ENCODE results near the gene ELL.
A peak's percentile ranks its signal among the peaks of the same experiment; 100 is the strongest.

ELL gene

DNA sequence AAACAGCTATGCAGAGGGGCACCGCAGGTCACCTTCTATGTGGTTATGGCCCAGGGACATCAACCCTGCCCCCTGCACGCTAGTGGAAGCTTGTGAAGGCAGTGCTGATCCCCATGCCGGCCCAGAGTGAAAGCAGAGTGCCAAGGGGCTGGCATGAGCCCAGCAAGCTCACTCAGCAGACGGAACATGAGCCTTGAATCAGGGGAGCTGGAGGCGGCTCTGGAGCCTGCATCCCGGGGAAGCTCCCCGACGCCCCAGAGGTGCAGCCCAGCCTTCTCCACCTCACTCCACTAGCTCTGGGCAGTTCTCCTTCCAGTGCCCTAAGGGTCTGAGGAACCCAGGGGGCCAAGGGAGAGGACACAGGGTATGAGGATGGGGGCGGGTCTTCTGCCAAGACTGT is 64.9 kb downstream of the ELL start:
- POLR2A ChIA-PET: no interaction called here
- CTCF ChIA-PET: interaction anchor here (1.0 to 1.7 kb wide), 3 partner anchors 10 to 21 kb away, joined by 3 to 15 read pairs (median 4); no protein-coding TSS in a partner anchor
- DNase-seq (ENCODE audit: extremely low spot score): no peak
- TF ChIP-seq, protein P1, sequence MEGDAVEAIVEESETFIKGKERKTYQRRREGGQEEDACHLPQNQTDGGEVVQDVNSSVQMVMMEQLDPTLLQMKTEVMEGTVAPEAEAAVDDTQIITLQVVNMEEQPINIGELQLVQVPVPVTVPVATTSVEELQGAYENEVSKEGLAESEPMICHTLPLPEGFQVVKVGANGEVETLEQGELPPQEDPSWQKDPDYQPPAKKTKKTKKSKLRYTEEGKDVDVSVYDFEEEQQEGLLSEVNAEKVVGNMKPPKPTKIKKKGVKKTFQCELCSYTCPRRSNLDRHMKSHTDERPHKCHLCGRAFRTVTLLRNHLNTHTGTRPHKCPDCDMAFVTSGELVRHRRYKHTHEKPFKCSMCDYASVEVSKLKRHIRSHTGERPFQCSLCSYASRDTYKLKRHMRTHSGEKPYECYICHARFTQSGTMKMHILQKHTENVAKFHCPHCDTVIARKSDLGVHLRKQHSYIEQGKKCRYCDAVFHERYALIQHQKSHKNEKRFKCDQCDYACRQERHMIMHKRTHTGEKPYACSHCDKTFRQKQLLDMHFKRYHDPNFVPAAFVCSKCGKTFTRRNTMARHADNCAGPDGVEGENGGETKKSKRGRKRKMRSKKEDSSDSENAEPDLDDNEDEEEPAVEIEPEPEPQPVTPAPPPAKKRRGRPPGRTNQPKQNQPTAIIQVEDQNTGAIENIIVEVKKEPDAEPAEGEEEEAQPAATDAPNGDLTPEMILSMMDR (IDR thresholded peaks at IDR 0.05; ENCODE audit: control extremely low read depth, extremely low read depth, low read depth, missing control alignments): no peak

DNA sequence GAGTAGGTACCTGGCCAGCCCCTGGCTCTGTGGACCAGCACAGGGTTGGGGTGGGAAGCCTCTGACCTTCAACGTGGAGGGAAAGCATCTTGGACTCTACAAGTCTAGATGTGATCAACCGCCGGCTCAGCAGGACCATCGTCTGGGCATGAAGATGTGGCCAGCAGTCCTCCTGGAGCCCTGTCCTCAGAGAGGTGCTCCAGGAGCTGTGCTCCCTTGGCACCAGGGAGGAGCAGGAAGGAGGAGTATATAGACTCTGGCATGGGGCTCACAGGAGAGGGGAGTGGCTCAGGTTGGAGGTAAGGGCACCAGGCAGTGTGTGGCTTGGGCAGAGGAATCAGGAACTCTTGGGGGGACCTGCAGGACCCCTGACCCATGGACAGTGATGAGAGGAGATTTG is 65.6 kb downstream of the ELL start:
- TF ChIP-seq, protein P1 (IDR thresholded peaks at IDR 0.05; ENCODE audit: control extremely low read depth, extremely low read depth, low read depth, missing control alignments): no peak
- ChIA-PET CTCF (interaction anchor here (1.7 kb wide), 1 partner anchor 13 kb away, joined by 15 read pairs; no protein-coding TSS in a partner anchor), POLR2A (no interaction called here)
- DNase-seq (ENCODE audit: extremely low spot score): no peak

DNA sequence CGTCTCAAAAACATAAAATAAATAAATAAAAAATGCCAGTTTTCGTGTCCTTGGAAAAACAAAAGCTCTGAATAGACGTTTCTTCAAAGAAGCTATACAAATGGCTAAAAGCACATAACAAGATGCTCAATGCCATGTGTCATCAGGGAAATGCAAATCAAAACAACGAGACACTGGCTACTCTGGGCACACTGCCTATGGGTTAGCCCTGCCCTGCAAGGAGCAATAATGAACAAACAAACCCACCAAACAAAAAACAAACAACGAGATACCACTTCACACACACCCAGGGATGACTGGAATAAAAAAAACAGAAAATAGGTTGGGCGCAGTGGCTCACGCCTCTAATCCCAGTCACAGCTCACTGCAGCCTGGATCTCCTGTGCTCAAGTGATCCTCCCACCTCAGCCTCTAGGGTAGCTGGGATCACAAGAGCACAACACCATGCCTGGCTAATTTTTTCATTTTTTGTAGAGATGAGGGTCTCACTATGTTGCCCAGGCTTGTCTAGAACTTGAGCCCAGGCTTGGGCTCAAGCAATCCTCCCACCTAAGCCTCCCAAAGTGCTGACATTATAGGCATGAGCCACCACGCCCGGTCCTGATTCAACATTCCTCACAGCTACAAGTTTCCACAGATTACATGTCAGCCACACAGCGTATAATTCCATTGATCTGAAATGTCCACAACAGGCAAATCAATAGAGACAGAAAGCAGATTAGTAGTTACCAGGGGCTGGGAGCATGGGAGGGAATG is 68.4 kb downstream of the ELL start:
- ChIA-PET POLR2A (no interaction called here), CTCF (interaction anchor here (1.3 to 5.0 kb wide), 4 partner anchors 8 to 135 kb away, joined by 3 to 59 read pairs (median 4); partner anchors contain the start of gene REX1BD)
- TF ChIP-seq, protein P1 (IDR thresholded peaks at IDR 0.05; ENCODE audit: control extremely low read depth, extremely low read depth, low read depth, missing control alignments): no peak
- DNase-seq (ENCODE audit: extremely low spot score): no peak

DNA sequence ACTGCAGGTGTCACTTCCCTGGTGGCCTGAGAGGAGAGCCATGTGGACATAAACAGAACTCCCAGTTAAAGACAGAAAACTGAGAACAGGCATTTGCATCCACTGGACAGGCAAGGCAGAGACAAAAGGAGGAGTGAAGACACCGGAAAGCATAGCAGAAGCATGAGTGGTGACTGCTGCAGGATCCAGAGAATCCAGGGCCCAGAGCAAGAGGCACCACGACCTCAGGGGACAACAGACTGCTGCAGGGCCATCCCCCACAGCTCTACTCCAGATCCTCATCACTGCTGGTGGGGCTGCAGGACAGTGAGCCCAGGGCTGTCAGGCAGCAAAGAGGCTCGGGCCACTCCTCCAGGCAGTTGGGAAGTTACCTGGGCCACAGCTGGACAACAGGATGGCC is 69.5 kb downstream of the ELL start:
- no peak for DNase-seq (ENCODE audit: extremely low spot score)
- CTCF ChIA-PET: interaction anchor here (0.9 to 5.0 kb wide), 7 partner anchors 9 to 395 kb away, joined by 3 to 59 read pairs (median 3); no protein-coding TSS in a partner anchor
- TF ChIP-seq, protein P1 (IDR thresholded peaks at IDR 0.05; ENCODE audit: control extremely low read depth, extremely low read depth, low read depth, missing control alignments): no peak
- POLR2A ChIA-PET: no interaction called here

DNA sequence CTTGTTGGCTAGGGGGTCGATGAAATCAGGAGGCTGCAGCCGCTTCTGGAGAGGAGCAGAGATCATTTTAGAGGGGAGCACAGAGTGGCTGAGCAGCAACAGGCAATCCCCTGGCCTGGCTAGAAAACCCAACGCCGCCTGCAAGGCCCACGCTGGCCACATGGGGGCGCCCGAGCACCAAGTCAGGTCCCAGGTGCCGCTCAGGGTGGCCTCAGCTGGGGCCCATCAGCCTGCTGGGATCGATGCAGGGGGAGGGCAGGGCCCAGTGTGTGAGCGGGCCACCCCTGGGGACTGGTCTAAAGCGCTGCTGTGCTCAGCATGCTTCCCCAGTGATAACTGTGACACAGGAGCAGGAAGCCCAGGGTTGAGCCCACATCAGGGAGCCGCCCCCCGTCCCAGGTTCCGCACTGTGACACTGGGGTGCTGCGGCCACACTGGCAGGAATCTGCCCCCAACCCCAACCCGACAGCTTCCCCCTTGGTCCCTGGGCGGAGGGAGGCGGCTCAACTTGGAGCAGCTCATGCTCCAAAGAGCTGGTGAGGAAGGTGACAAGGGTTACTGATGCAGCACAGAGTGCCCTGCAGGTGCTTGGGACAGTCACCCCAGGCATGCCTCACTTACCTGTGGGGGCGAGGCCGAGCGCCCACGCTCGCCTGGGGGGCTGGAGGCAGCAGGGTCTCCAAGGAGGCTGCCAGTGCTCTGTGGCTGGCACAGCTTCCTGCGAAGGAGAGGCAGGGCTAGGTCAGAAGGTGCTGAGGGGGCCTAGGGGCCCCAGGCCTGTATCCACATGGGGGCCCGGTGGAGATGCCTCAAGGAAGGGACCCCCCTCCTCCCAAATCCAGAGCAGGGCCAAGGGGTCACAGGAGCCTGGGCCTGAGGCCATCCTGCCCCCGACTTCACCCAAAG is 70.7 kb downstream of the ELL start:
- POLR2A ChIA-PET: interaction anchor here (0.6 kb wide), 1 partner anchor 183 kb away, joined by 5 read pairs; no protein-coding TSS in a partner anchor
- CTCF ChIA-PET: interaction anchor here (0.6 to 5.0 kb wide), 36 partner anchors 8 to 537 kb away, joined by 3 to 59 read pairs (median 4); partner anchors contain the start of genes COPE, DDX49, ELL and FKBP8
- DNase-seq (ENCODE audit: extremely low spot score): peak; percentile 91
- TF ChIP-seq, protein P1 (IDR thresholded peaks at IDR 0.05; ENCODE audit: control extremely low read depth, extremely low read depth, low read depth, missing control alignments): peak; percentile 98

Data from GM10248 (cell line).